Thyroid gland (tissue), 4 donors: ENCODE results near the gene PLA2G6.

ENCODE experiments used
- CTCF ChIP-seq, 6 experiments: fragments of 200-600 bp in 3 of 6; fragments of 450-650 bp in 3 of 6; sonication (generic) in 3 of 6; IDR thresholded peaks; one replicate each; pipeline ENCODE4 v1.5.1; 2016 to 2019; ENCODE audit warnings: antibody characterized with exemption in 6 of 6, mild to moderate bottlenecking in 2 of 6, inconsistent platforms in 1 of 6, moderate library complexity in 1 of 6
- POLR2A ChIP-seq, 2 donors: fragments of 450-650 bp; IDR thresholded peaks; one replicate each; pipeline ENCODE4 v1.6.1; 2017; ENCODE audit warnings: antibody characterized with exemption in 2 of 2, mild to moderate bottlenecking in 2 of 2, moderate library complexity in 1 of 2

GRCh38 chr22:38199826-38200559, 18.4 kb upstream of the PLA2G6 start:
- TF ChIP-seq CTCF (IDR thresholded peaks at IDR 0.05) (no peak), POLR2A (IDR thresholded peaks at IDR 0.05) (no peak)
